H9 (cell line): ENCODE data around the gene AP2A2. TPM values are rescaled to one million over a fixed set of nuclear protein-coding genes. Genes with fewer than 3 reads are reported as not detected.

Experiments
- DNase-seq: peaks from one replicate; pipeline ENCODE4 v3.0.0-alpha.2; 2017
- H2AFZ ChIP-seq: one replicate; pipeline ENCODE4 v1.6.1; 2013; ENCODE audit warnings: mild to moderate bottlenecking, low read length, control low read depth, moderate library complexity
- H2AK5ac ChIP-seq: 2 replicates; pipeline ENCODE4 v1.6.1; 2013; ENCODE audit warnings: low read length, control low read depth, mixed read lengths; ENCODE audit not compliant: insufficient read length
- H2BK120ac ChIP-seq: one replicate; pipeline ENCODE4 v1.6.1; 2013; ENCODE audit warnings: low read depth, mild to moderate bottlenecking, low read length, control low read depth, inconsistent platforms; ENCODE audit not compliant: poor library complexity, severe bottlenecking
- H2BK12ac ChIP-seq: 2 replicates; pipeline ENCODE4 v1.6.1; 2013; ENCODE audit warnings: low read length, control low read depth, mixed read lengths, low read depth; ENCODE audit not compliant: insufficient read length
- H2BK15ac ChIP-seq: 2 replicates; pipeline ENCODE4 v1.6.1; 2013; ENCODE audit warnings: low read depth, low read length, control low read depth
- H2BK20ac ChIP-seq: one replicate; pipeline ENCODE4 v1.6.1; 2013; ENCODE audit warnings: low read depth, mild to moderate bottlenecking, low read length, control low read depth, inconsistent platforms; ENCODE audit not compliant: poor library complexity, severe bottlenecking
- H2BK5ac ChIP-seq: 2 replicates; pipeline ENCODE4 v1.6.1; 2013; ENCODE audit warnings: low read length, control low read depth, mixed read lengths; ENCODE audit not compliant: insufficient read length
- H3K14ac ChIP-seq: 2 replicates; pipeline ENCODE4 v1.6.1; 2013; ENCODE audit warnings: low read length, control low read depth; ENCODE audit not compliant: insufficient read depth
- H3K18ac ChIP-seq: 2 replicates; pipeline ENCODE4 v1.6.1; 2013; ENCODE audit warnings: low read depth, mild to moderate bottlenecking, mixed read lengths, low read length, control low read depth; ENCODE audit not compliant: insufficient read length
- H3K23ac ChIP-seq: 2 replicates; pipeline ENCODE4 v1.6.1; 2013; ENCODE audit warnings: low read length, control low read depth, mixed read lengths, low read depth; ENCODE audit not compliant: insufficient read length
- H3K23me2 ChIP-seq: 2 replicates; pipeline ENCODE4 v1.6.1; 2013; ENCODE audit warnings: low read depth, mild to moderate bottlenecking, mixed read lengths, low read length, control low read depth; ENCODE audit not compliant: insufficient read length, poor library complexity, severe bottlenecking
- H3K27ac ChIP-seq: 2 replicates; pipeline ENCODE4 v1.5.1; 2013; ENCODE audit warnings: low read length, control low read depth, mixed read lengths, low read depth; ENCODE audit not compliant: insufficient read length
- H3K27me3 ChIP-seq: 2 replicates; pipeline ENCODE4 v1.6.1; 2013; ENCODE audit warnings: low read length, control low read depth, inconsistent platforms; ENCODE audit not compliant: insufficient read depth
- H3K4ac ChIP-seq: 2 replicates; pipeline ENCODE4 v1.6.1; 2013; ENCODE audit warnings: low read depth, mild to moderate bottlenecking, control low read depth, inconsistent platforms, low read length, moderate library complexity
- H3K4me1 ChIP-seq: 2 replicates; pipeline ENCODE4 v1.6.1; 2013; ENCODE audit warnings: low read length, control low read depth, inconsistent platforms; ENCODE audit not compliant: insufficient read depth
- H3K4me2 ChIP-seq: 2 replicates; pipeline ENCODE4 v1.6.1; 2013; ENCODE audit warnings: low read length, control low read depth, mixed read lengths; ENCODE audit not compliant: insufficient read length, insufficient read depth
- H3K56ac ChIP-seq: 2 replicates; pipeline ENCODE4 v1.6.1; 2013; ENCODE audit warnings: low read depth, mild to moderate bottlenecking, mixed read lengths, low read length, control low read depth; ENCODE audit not compliant: insufficient read length
- H3K79me1 ChIP-seq: 2 replicates; pipeline ENCODE4 v1.6.1; 2013; ENCODE audit warnings: low read depth, mild to moderate bottlenecking, moderate library complexity, low read length, control low read depth, inconsistent platforms; ENCODE audit not compliant: insufficient read depth, poor library complexity, severe bottlenecking
- H3K79me2 ChIP-seq: 2 replicates; pipeline ENCODE4 v1.6.1; 2013; ENCODE audit warnings: low read length, control low read depth, inconsistent platforms; ENCODE audit not compliant: insufficient read depth
- H3K9ac ChIP-seq: 2 replicates; pipeline ENCODE4 v1.6.1; 2013; ENCODE audit warnings: low read length, control low read depth, mixed read lengths; ENCODE audit not compliant: insufficient read length; ENCODE audit errors: extremely low read depth
- H3K9me3 ChIP-seq: one replicate; pipeline ENCODE4 v1.6.1; 2013; ENCODE audit warnings: low read depth, low read length, inconsistent platforms; ENCODE audit not compliant: control insufficient read depth
- H3T11ph ChIP-seq: one replicate; pipeline ENCODE4 v1.6.1; 2013; ENCODE audit warnings: mild to moderate bottlenecking, low read length, control low read depth, inconsistent platforms
- H4K20me1 ChIP-seq: one replicate; pipeline ENCODE4 v1.6.1; 2013; ENCODE audit not compliant: control insufficient read depth, insufficient read length, insufficient read depth
- H4K5ac ChIP-seq: 2 replicates; pipeline ENCODE4 v1.6.1; 2013; ENCODE audit warnings: low read depth, mild to moderate bottlenecking, mixed read lengths, low read length, control low read depth; ENCODE audit not compliant: insufficient read length
- H4K8ac ChIP-seq: replicated peaks from 2 replicates; pipeline ENCODE4 v1.6.1; 2013; ENCODE audit warnings: low read length, control low read depth, mixed read lengths, low read depth; ENCODE audit not compliant: insufficient read length
- H4K91ac ChIP-seq: 2 replicates; pipeline ENCODE4 v1.6.1; 2013; ENCODE audit warnings: low read depth, mild to moderate bottlenecking, moderate library complexity, mixed read lengths, low read length, control low read depth; ENCODE audit not compliant: insufficient read length
- H3K27ac Mint-ChIP-seq, 3 experiments: 2 replicates in 2 of 3; 3 replicates in 1 of 3; pipeline ENCODE4 v1.8.0; 2020 to 2021; ENCODE audit warnings: mixed read lengths in 3 of 3, mild to moderate bottlenecking in 1 of 3, moderate library complexity in 1 of 3
- H3K27me3 Mint-ChIP-seq: 2 replicates; pipeline ENCODE4 v1.8.0; 2021; ENCODE audit warnings: low read depth, mild to moderate bottlenecking, moderate library complexity, mixed read lengths
- H3K36me3 Mint-ChIP-seq, 3 experiments: 2 replicates in 2 of 3; 3 replicates in 1 of 3; pipeline ENCODE4 v1.8.0; 2020 to 2021; ENCODE audit warnings: low read depth in 3 of 3, mixed read lengths in 3 of 3; ENCODE audit not compliant: insufficient read depth in 1 of 3
- H3K4me1 Mint-ChIP-seq, 2 experiments: 2 replicates each; pipeline ENCODE4 v1.8.0; 2020; ENCODE audit warnings: mixed read lengths in 2 of 2
- H3K4me3 Mint-ChIP-seq, 2 experiments: 2 replicates in 1 of 2; 3 replicates in 1 of 2; pipeline ENCODE4 v1.8.0; 2020 to 2021; ENCODE audit warnings: mild to moderate bottlenecking in 2 of 2, mixed read lengths in 2 of 2, moderate library complexity in 1 of 2
- H3K9me3 Mint-ChIP-seq, 2 experiments: 2 replicates in 1 of 2; 3 replicates in 1 of 2; pipeline ENCODE4 v1.8.0; 2020; ENCODE audit warnings: mild to moderate bottlenecking in 2 of 2, mixed read lengths in 2 of 2, moderate library complexity in 1 of 2
- CTCF ChIP-seq: fragments of 200-600 bp; sonication (generic); conservative IDR thresholded peaks from 3 replicates; pipeline ENCODE4 v1.8.0; 2021; ENCODE audit warnings: antibody characterized with exemption, mild to moderate bottlenecking
- WGBS: extraction: QIAGEN DNeasy Blood & Tissue Kit; methylation state at CpG from one replicate; pipeline ENCODE4 v1.1.7; 2013; ENCODE audit warnings: missing lambda C conversion rate, low lambda C conversion rate, mixed read lengths; ENCODE audit not compliant: insufficient read length; ENCODE audit errors: extremely low coverage; 5-methylcytosine and 5-hydroxymethylcytosine counted together
- total RNA-seq: library from RNA; stranded (reverse); gene quantifications from 2 replicates; pipeline ENCODE4 v1.2.1, GENCODE V29; 2021

Gene AP2A2
- total RNA-seq, 1 experiment from 2014 or later, result 53.7 TPM

- Histone ChIP-seq H3K4me1 (no peaks in the 10 kb centered on the region), H3K18ac (no peak overlapping the region), H4K20me1 (no peaks in the 10 kb centered on the region), H2BK12ac (no peak overlapping the region), H3K56ac (no peak overlapping the region), H3K27ac (no peak overlapping the region), H3K27me3 (no peaks in the 10 kb centered on the region), H3K9ac (no peak overlapping the region), H3K79me1 (no peaks in the 10 kb centered on the region), H4K5ac (no peak overlapping the region), H2BK5ac (no peak overlapping the region), H2BK120ac (no peak overlapping the region), H3K23me2 (no peaks in the 10 kb centered on the region), H2BK15ac (no peak overlapping the region), H4K8ac (no peak overlapping the region), H4K91ac (no peak overlapping the region), H3K14ac (no peak overlapping the region; the same call in 1 of the 2 replicates), H3K4me2 (no peak overlapping the region), H3T11ph (no peak overlapping the region), H3K9me3 (no peaks in the 10 kb centered on the region), H3K23ac (no peak overlapping the region), H2AK5ac (no peak overlapping the region), H2AFZ (no peak overlapping the region), H3K4ac (no peak overlapping the region), H3K79me2 (no peaks in the 10 kb centered on the region), H2BK20ac (no peak overlapping the region)
- Mint-ChIP-seq H3K36me3 (no peaks in the 10 kb centered on the region; a peak in 1 of 7 replicates), H3K27ac (no peak overlapping the region), H3K4me1 (peaks cover 0 to 13% of the 10 kb centered on the region in 2 experiments; a peak in 2 of 4 replicates), H3K4me3 (no peak overlapping the region), H3K27me3 (peaks cover 11% of the 10 kb centered on the region), H3K9me3 (peaks cover 0 to 3% of the 10 kb centered on the region in 2 experiments; a peak in 1 of 5 replicates)
- DNase-seq, result no peak
- no peak for TF ChIP-seq CTCF
- WGBS, result no CpG with 5 or more reads among the region's 46 CpGs
Measured at GRCh38 chr11:1055990-1056771, 130.5 kb downstream of the AP2A2 start.
